Peyer's patch (tissue), 4 donors: ENCODE results near the gene FARSA. TPM values are rescaled to one million over a fixed set of nuclear protein-coding genes. Genes with fewer than 3 reads are reported as not detected.
A peak's percentile ranks its signal among the peaks of the same experiment; 100 is the strongest.

Source experiments
- DNase-seq, 3 donors: peaks; one replicate each; pipeline ENCODE4 v3.0.0-alpha.2; 2017 to 2019
- H3K27ac ChIP-seq, 4 donors: fragments of 200-600 bp; sonication (generic); one replicate each; pipeline ENCODE4 v1.5.1; 2016 to 2019
- H3K27me3 ChIP-seq, 2 donors: fragments of 200-600 bp; sonication (generic); one replicate each; pipeline ENCODE4 v1.5.1; 2019
- H3K36me3 ChIP-seq, 3 donors: fragments of 200-600 bp; sonication (generic); one replicate each; pipeline ENCODE4 v1.5.1; 2016 to 2019
- H3K4me1 ChIP-seq, 4 donors: fragments of 200-600 bp; sonication (generic); one replicate each; pipeline ENCODE4 v1.5.1; 2016 to 2019
- H3K4me3 ChIP-seq, 4 donors: fragments of 200-600 bp; sonication (generic); 1 replicate in 3 of 4; 2 replicates in 1 of 4; pipeline ENCODE4 v1.5.1; 2016 to 2019; ENCODE audit warnings: mild to moderate bottlenecking in 1 of 4
- H3K9me3 ChIP-seq, 4 donors: fragments of 200-600 bp; sonication (generic); one replicate each; pipeline ENCODE4 v1.5.1; 2016 to 2019; ENCODE audit warnings: mild to moderate bottlenecking in 1 of 4
- POLR2A ChIP-seq, 2 donors: fragments of 450-650 bp; IDR thresholded peaks; one replicate each; pipeline ENCODE4 v1.5.1; 2017; ENCODE audit warnings: antibody characterized with exemption in 2 of 2, mild to moderate bottlenecking in 2 of 2, moderate library complexity in 2 of 2
- small RNA-seq, 2 donors: library from RNA; depleted of rRNA; stranded (forward); fragments of <200 nt; gene quantifications; one replicate each; pipeline ENCODE3, GENCODE V24; 2016
- total RNA-seq, 4 donors: library from RNA; depleted of rRNA; stranded (reverse); fragments of >200 nt; gene quantifications; one replicate each; pipeline ENCODE4 v1.1.0, GENCODE V29; 2016
- TF ChIP-seq, protein P1 (sequence below), 6 experiments: fragments of 450-650 bp in 4 of 6; fragments of 200-600 bp in 2 of 6; sonication (generic) in 1 of 6; IDR thresholded peaks; one replicate each; pipeline ENCODE4 v1.5.1; 2017 to 2019; ENCODE audit warnings: antibody characterized with exemption in 6 of 6, mild to moderate bottlenecking in 3 of 6, moderate library complexity in 1 of 6

The FARSA gene
- total RNA-seq, 4 donors from 2014 or later: 35.4 to 54.5 (median 48.3) TPM

DNA sequence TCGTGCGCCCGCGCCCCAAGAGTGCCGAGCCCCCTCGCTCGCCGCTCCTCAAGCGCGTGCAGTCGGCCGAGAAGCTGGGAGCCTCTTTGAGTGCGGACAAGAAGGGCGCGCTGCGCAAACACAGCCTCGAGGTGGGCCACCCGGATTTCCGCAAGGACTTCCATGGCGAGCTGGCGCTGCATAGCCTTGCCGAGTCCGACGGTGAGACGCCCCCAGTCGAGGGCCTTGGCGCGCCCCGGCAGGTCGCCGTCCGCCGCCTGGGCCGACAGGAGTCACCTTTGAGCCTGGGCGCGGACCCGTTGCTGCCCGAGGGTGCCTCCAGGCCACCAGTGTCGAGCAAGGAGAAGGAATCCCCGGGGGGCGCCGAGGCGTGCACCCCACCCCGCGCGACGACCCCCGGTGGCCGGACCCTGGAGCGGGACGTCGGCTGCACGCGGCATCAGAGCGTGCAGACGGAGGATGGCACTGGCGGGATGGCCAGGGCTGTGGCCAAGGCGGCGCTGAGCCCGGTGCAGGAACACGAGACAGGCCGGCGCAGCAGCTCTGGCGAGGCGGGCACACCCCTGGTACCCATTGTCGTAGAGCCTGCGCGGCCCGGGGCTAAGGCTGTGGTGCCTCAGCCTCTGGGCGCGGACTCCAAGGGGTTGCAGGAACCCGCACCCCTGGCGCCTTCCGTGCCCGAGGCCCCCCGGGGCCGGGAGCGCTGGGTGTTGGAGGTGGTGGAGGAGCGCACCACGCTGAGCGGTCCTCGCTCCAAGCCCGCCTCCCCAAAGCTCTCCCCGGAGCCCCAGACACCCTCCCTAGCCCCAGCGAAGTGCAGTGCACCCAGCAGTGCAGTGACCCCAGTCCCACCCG lies 59.4 kb downstream of the FARSA start:
- Histone ChIP-seq H3K27me3 (no peaks in the 10 kb centered on the region), H3K9me3 (no peaks in the 10 kb centered on the region), H3K36me3 (peaks cover 0 to 32% (median 0%) of the 10 kb centered on the region in 3 donors), H3K4me3 (peak overlapping the region in 2 of 4 donors; percentile 17 to 35), H3K27ac (no peak overlapping the region), H3K4me1 (no peaks in the 10 kb centered on the region)
- TF ChIP-seq, protein P1, sequence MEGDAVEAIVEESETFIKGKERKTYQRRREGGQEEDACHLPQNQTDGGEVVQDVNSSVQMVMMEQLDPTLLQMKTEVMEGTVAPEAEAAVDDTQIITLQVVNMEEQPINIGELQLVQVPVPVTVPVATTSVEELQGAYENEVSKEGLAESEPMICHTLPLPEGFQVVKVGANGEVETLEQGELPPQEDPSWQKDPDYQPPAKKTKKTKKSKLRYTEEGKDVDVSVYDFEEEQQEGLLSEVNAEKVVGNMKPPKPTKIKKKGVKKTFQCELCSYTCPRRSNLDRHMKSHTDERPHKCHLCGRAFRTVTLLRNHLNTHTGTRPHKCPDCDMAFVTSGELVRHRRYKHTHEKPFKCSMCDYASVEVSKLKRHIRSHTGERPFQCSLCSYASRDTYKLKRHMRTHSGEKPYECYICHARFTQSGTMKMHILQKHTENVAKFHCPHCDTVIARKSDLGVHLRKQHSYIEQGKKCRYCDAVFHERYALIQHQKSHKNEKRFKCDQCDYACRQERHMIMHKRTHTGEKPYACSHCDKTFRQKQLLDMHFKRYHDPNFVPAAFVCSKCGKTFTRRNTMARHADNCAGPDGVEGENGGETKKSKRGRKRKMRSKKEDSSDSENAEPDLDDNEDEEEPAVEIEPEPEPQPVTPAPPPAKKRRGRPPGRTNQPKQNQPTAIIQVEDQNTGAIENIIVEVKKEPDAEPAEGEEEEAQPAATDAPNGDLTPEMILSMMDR (IDR thresholded peaks at IDR 0.05): no peak
- TF ChIP-seq POLR2A (IDR thresholded peaks at IDR 0.05): no peak
- no peak for DNase-seq

DNA sequence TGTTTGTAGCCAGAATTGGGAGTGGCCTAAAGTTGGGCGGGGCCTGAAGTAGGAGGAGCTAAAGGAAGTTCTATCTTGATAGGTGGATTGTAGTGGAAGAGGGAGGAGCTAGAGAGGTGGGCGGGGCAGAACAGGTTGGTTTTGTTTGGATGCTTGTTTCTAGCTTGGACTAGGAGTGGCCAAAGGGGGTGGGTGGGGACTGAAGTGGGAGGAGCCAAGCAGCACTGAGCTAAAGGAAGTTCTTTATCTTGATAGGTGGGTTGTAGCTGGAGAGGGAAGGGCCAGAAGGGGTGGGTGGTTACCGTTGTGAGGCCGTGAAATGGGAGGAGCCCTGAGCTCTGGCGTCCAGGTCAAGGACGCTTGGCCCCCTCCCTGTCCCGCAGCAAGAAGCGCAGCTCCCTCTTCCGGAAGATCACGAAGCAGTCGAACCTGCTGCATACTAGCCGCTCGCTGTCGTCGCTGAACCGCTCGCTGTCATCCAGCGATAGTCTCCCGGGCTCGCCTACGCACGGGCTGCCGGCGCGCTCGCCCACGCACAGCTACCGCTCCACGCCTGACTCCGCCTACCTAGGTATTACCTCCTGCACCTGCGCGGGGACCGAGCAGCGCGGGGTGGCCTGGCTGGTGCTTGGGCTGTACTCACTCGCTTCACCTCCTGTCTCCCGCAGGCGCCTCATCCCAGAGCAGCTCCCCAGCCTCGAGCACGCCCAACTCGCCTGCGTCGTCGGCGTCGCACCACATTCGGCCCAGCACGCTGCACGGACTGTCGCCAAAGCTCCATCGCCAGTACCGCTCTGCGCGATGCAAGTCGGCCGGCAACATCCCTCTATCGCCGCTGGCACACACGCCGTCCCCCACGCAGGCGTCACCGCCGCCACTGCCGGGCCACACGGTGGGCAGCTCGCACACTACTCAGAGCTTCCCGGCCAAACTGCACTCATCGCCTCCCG lies 60.3 kb downstream of the FARSA start:
- Histone ChIP-seq H3K27ac (peak overlapping the region in 1 of 4 donors; percentile 13), H3K27me3 (no peaks in the 10 kb centered on the region), H3K4me3 (peak overlapping the region in 3 of 4 donors; percentile 12 to 35 (median 17)), H3K36me3 (peaks cover 0 to 26% (median 0%) of the 10 kb centered on the region in 3 donors), H3K4me1 (peaks cover 0 to under 1% (median 0%) of the 10 kb centered on the region in 4 donors), H3K9me3 (no peaks in the 10 kb centered on the region)
- TF ChIP-seq POLR2A (IDR thresholded peaks at IDR 0.05): no peak
- TF ChIP-seq, protein P1 (IDR thresholded peaks at IDR 0.05): no peak
- peak in 2 of 3 donors; percentile 44 to 64 for DNase-seq

Small RNA genes within 50 kb of the gene (small RNA-seq; reads per million reads assigned to genes)
- 0 to 0.29 reads per million in 2 donors for gene MIR5695
- gene MIR6515: 0 to 0.13 reads per million in 2 donors

Other genes starting within 250 kb of the FARSA start
- gene GNG14, start 245.7 kb downstream of the FARSA start, total RNA-seq: not detected
- gene FBXW9, start 237.1 kb downstream of the FARSA start, total RNA-seq: 1 to 10 TPM in 3 of 4 donors, not detected in 1; 6.3 to 9.9 (median 7.0) TPM
- 100 to 1,000 TPM in 3 of 4 donors, 10 to 100 TPM in 1; 39.1 to 131 (median 103) TPM for gene TNPO2, start 209.8 kb downstream of the FARSA start, total RNA-seq
- 100 to 1,000 TPM; 134 to 297 (median 185) TPM for gene TRIR, start 199.0 kb downstream of the FARSA start, total RNA-seq
- gene GET3, start 196.2 kb downstream of the FARSA start, total RNA-seq: 10 to 100 TPM; 23.1 to 31.9 (median 30.5) TPM
- gene BEST2, start 181.9 kb downstream of the FARSA start, total RNA-seq: 10 to 100 TPM in 3 of 4 donors, not detected in 1; 20.5 to 82.0 (median 40.6) TPM
- gene HOOK2, start 158.2 kb downstream of the FARSA start, total RNA-seq: 100 to 1,000 TPM; 193 to 379 (median 285) TPM
- 100 to 1,000 TPM; 111 to 324 (median 152) TPM for gene JUNB, start 142.2 kb downstream of the FARSA start, total RNA-seq
- gene PRDX2, start 131.9 kb downstream of the FARSA start, total RNA-seq: 100 to 1,000 TPM; 150 to 461 (median 375) TPM
- not detected for gene THSD8, start 131.6 kb downstream of the FARSA start, total RNA-seq
- 10 to 100 TPM in 2 of 4 donors, 1 to 10 TPM in 2; 5.9 to 24.8 (median 9.4) TPM for gene RNASEH2A, start 127.1 kb downstream of the FARSA start, total RNA-seq
- not detected for gene RTBDN, start 99.1 kb downstream of the FARSA start, total RNA-seq
- gene MAST1, start 95.2 kb downstream of the FARSA start, total RNA-seq: under 1 TPM in 1 of 4 donors, not detected in 3; 0.27 TPM
- 10 to 100 TPM in 1 of 4 donors, 1 to 10 TPM in 3; 8.9 to 16.5 (median 9.4) TPM for gene DNASE2, start 52.3 kb downstream of the FARSA start, total RNA-seq
- gene KLF1, start 46.5 kb downstream of the FARSA start, total RNA-seq: not detected
- gene GCDH, start 42.6 kb downstream of the FARSA start, total RNA-seq: 10 to 100 TPM; 25.2 to 44.4 (median 32.4) TPM
- gene SYCE2, start 14.4 kb downstream of the FARSA start, total RNA-seq: not detected
- gene CALR, start 4.9 kb upstream of the FARSA start, total RNA-seq: 100 to 1,000 TPM; 253 to 369 (median 359) TPM
- gene RAD23A, start 12.2 kb upstream of the FARSA start, total RNA-seq: 10 to 100 TPM; 54.1 to 86.5 (median 75.3) TPM
- 10 to 100 TPM; 12.5 to 43.7 (median 15.6) TPM for gene GADD45GIP1, start 23.5 kb upstream of the FARSA start, total RNA-seq
- 1 to 10 TPM in 1 of 4 donors, not detected in 3; 2.1 TPM for gene DAND5, start 35.9 kb upstream of the FARSA start, total RNA-seq
- 10 to 100 TPM; 13.5 to 56.9 (median 40.0) TPM for gene NFIX, start 61.8 kb upstream of the FARSA start, total RNA-seq
- gene LYL1, start 169.1 kb upstream of the FARSA start, total RNA-seq: 10 to 100 TPM in 1 of 4 donors, 1 to 10 TPM in 3; 1.2 to 21.5 (median 4.9) TPM
- gene TRMT1, start 183.0 kb upstream of the FARSA start, total RNA-seq: 10 to 100 TPM; 27.1 to 71.8 (median 28.3) TPM
- gene NACC1, start 184.6 kb upstream of the FARSA start, total RNA-seq: 10 to 100 TPM; 21.5 to 48.0 (median 37.1) TPM
- gene STX10, start 216.7 kb upstream of the FARSA start, total RNA-seq: 100 to 1,000 TPM in 2 of 4 donors, 10 to 100 TPM in 2; 78.1 to 199 (median 107) TPM
- gene IER2, start 216.7 kb upstream of the FARSA start, total RNA-seq: 100 to 1,000 TPM in 1 of 4 donors, 10 to 100 TPM in 3; 72.2 to 229 (median 85.6) TPM